RWPE2 (cell line): Measurements from ENCODE around the gene ZFHX3.

Experiments
- ATAC-seq: fragments of 200-7000 bp; cut with Tn5 transposase; 3 replicates; pipeline ENCODE4 v1.9.1; 2021; ENCODE audit warnings: low read depth
- DNase-seq: peaks from one replicate; pipeline ENCODE4 v3.0.0-alpha.2; 2020; ENCODE audit warnings: low spot score
- H3K27ac ChIP-seq: fragments of 450-650 bp; 2 replicates; pipeline ENCODE4 v1.5.1; 2017; ENCODE audit warnings: mild to moderate bottlenecking; ENCODE audit not compliant: poor library complexity, severe bottlenecking
- H3K27me3 ChIP-seq: fragments of 250-450 bp; sonication (Bioruptor Pico); 2 replicates; pipeline ENCODE4 v1.5.1; 2021; ENCODE audit warnings: mild to moderate bottlenecking, moderate library complexity; ENCODE audit not compliant: insufficient read depth, poor library complexity, severe bottlenecking
- H3K36me3 ChIP-seq: fragments of 250-450 bp; sonication (Bioruptor Pico); 2 replicates; pipeline ENCODE4 v1.5.1; 2020; ENCODE audit warnings: low read depth, mild to moderate bottlenecking, moderate library complexity
- H3K4me1 ChIP-seq: fragments of 250-450 bp; sonication (Bioruptor Pico); 2 replicates; pipeline ENCODE4 v1.5.1; 2021; ENCODE audit warnings: mild to moderate bottlenecking, moderate library complexity; ENCODE audit not compliant: insufficient read depth, poor library complexity, severe bottlenecking
- H3K4me3 ChIP-seq: fragments of 250-450 bp; sonication (Bioruptor Pico); 2 replicates; pipeline ENCODE4 v1.5.1; 2021; ENCODE audit warnings: mild to moderate bottlenecking, moderate library complexity; ENCODE audit not compliant: severe bottlenecking
- H3K9me3 ChIP-seq: fragments of 250-450 bp; sonication (Bioruptor Pico); 2 replicates; pipeline ENCODE4 v1.5.1; 2021; ENCODE audit warnings: mild to moderate bottlenecking, moderate library complexity; ENCODE audit not compliant: severe bottlenecking
- TF ChIP-seq, protein P1 (sequence below): fragments of 450-650 bp; IDR thresholded peaks from one replicate; pipeline ENCODE4 v1.5.1; 2017; ENCODE audit warnings: mild to moderate bottlenecking, moderate library complexity; ENCODE audit not compliant: poor library complexity, severe bottlenecking

ZFHX3 gene

GRCh38 chr16:73015612-73016487 is 32.1 kb downstream of the ZFHX3 start:
- ATAC-seq: peak; percentile 72
- no peak overlapping the region for H3K27ac ChIP-seq
- peaks cover 33% of the 10 kb centered on the region for H3K4me1 ChIP-seq
- H3K36me3 ChIP-seq: no peaks in the 10 kb centered on the region
- peak; percentile 84 for DNase-seq
- TF ChIP-seq, protein P1, sequence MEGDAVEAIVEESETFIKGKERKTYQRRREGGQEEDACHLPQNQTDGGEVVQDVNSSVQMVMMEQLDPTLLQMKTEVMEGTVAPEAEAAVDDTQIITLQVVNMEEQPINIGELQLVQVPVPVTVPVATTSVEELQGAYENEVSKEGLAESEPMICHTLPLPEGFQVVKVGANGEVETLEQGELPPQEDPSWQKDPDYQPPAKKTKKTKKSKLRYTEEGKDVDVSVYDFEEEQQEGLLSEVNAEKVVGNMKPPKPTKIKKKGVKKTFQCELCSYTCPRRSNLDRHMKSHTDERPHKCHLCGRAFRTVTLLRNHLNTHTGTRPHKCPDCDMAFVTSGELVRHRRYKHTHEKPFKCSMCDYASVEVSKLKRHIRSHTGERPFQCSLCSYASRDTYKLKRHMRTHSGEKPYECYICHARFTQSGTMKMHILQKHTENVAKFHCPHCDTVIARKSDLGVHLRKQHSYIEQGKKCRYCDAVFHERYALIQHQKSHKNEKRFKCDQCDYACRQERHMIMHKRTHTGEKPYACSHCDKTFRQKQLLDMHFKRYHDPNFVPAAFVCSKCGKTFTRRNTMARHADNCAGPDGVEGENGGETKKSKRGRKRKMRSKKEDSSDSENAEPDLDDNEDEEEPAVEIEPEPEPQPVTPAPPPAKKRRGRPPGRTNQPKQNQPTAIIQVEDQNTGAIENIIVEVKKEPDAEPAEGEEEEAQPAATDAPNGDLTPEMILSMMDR: no peak
- no peaks in the 10 kb centered on the region for H3K27me3 ChIP-seq
- no peak overlapping the region for H3K4me3 ChIP-seq
- H3K9me3 ChIP-seq: no peaks in the 10 kb centered on the region

DNA sequence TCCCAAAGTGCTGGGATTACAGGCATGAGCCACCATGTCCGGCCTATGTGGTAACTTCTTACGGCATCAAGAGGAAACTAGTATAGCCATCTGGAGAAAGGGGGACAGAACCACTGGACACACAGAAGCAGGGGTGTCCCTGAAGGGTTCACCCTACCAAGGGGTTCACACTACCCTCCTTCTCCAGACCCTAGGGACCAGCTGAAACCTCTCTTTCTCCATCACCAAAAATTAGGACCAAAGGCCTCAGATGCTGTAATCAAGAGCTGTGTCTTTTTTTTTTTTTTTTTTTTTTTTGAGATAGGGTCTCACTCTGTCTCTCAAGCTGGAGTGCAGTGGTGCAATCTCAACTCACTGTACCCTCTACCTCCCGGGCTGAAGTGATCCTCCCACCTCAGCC is 33.2 kb downstream of the ZFHX3 start:
- DNase-seq (peak; percentile 6), ATAC-seq (no peak)
- no peak overlapping the region for H3K27ac ChIP-seq
- no peaks in the 10 kb centered on the region for H3K36me3 ChIP-seq
- no peaks in the 10 kb centered on the region for H3K27me3 ChIP-seq
- H3K4me1 ChIP-seq: peaks cover 23% of the 10 kb centered on the region
- H3K9me3 ChIP-seq: no peaks in the 10 kb centered on the region
- TF ChIP-seq, protein P1: no peak
- H3K4me3 ChIP-seq: no peak overlapping the region

GRCh38 chr16:73013974-73014373 is 34.0 kb downstream of the ZFHX3 start:
- ATAC-seq (no peak), DNase-seq (peak; percentile 6)
- Histone ChIP-seq H3K9me3 (no peaks in the 10 kb centered on the region), H3K4me1 (peaks cover 15% of the 10 kb centered on the region), H3K4me3 (no peak overlapping the region), H3K27ac (no peak overlapping the region), H3K36me3 (no peaks in the 10 kb centered on the region), H3K27me3 (no peaks in the 10 kb centered on the region)
- TF ChIP-seq, protein P1: no peak

DNA sequence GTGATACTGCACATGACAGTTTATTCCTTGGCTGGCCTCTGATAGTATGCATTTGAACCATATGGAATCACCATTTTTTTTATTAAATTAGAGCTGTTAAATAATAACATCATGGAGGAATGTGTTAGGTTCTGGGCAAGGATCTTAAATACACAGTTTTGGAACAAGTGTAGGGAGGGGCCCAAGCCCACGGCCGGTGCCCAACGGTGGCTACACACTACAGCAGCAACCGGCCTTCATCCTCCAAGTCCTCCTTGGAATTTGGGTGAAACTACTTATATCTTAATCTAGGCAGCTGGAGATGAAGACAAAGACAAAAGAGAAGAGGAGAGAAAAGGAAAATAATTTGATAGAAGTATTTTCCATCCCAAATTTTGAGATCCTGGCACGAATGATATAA is 35.6 kb downstream of the ZFHX3 start:
- H3K27ac ChIP-seq: no peak overlapping the region
- TF ChIP-seq, protein P1: no peak
- H3K27me3 ChIP-seq: no peaks in the 10 kb centered on the region
- peaks cover 15% of the 10 kb centered on the region for H3K4me1 ChIP-seq
- no peaks in the 10 kb centered on the region for H3K9me3 ChIP-seq
- ATAC-seq: no peak
- DNase-seq: peak; percentile 15
- no peak overlapping the region for H3K4me3 ChIP-seq
- H3K36me3 ChIP-seq: no peaks in the 10 kb centered on the region

DNA sequence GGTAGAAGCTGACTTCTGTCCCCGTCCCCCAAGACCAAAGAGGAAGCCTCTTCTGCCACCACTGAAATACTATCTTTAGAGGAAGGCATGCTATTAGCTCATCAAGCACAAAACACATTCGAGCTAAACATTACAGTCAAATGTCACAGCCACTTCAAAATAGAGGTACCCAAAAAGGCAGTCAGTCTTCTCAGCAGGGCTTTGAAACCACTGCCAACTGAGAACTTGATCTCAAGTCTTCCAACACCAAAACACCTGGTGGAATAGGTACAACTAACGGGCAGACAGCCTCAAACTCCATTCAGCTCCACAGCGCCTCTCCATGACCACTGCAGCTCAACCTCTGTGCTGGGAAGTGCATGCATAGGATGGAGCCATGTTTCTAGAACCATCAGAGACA is 36.0 kb downstream of the ZFHX3 start:
- no peak for ATAC-seq
- H3K9me3 ChIP-seq: no peaks in the 10 kb centered on the region
- TF ChIP-seq, protein P1: no peak

More for the DNA sequence above, 36.0 kb downstream of the ZFHX3 start:
- Histone ChIP-seq H3K4me3 (no peak overlapping the region), H3K27ac (no peak overlapping the region), H3K27me3 (no peaks in the 10 kb centered on the region), H3K36me3 (no peaks in the 10 kb centered on the region), H3K4me1 (peaks cover 15% of the 10 kb centered on the region)
- no peak for DNase-seq
